Astrocyte (in vitro differentiated cells and primary cell): ENCODE results near the gene ZC3H12C. TPM values are rescaled to one million over a fixed set of nuclear protein-coding genes. Genes with fewer than 3 reads are reported as not detected.

Source experiments
- DNase-seq: peaks from one replicate; pipeline ENCODE4 v3.0.0-alpha.2; 2010; ENCODE audit warnings: low read depth
- FAIRE-seq: peaks from 2 replicates; lab custom pipeline; 2011; peaks lifted over from hg19 to GRCh38; lab: Jason Lieb, UNC
- H2AFZ ChIP-seq: 2 replicates; pipeline ENCODE4 v1.6.0; 2012; ENCODE audit warnings: low read depth, low read length, inconsistent platforms
- H3K27ac ChIP-seq: 2 replicates; pipeline ENCODE4 v1.5.1; 2011; ENCODE audit warnings: low read depth, low read length, inconsistent platforms
- H3K27me3 ChIP-seq: 2 replicates; pipeline ENCODE4 v1.6.0; 2011; ENCODE audit warnings: low read length, inconsistent platforms; ENCODE audit not compliant: insufficient read depth
- H3K36me3 ChIP-seq: 2 replicates; pipeline ENCODE4 v1.5.1; 2011; ENCODE audit warnings: low read length, inconsistent platforms; ENCODE audit not compliant: insufficient read depth
- H3K4me1 ChIP-seq: 2 replicates; pipeline ENCODE4 v1.5.1; 2011; ENCODE audit warnings: low read length, inconsistent platforms; ENCODE audit not compliant: insufficient read depth
- H3K4me2 ChIP-seq: 2 replicates; pipeline ENCODE4 v1.6.0; 2012; ENCODE audit warnings: low read length, inconsistent platforms
- H3K4me3 ChIP-seq: 2 replicates; pipeline ENCODE4 v1.5.1; 2011; ENCODE audit warnings: low read depth, mild to moderate bottlenecking, low read length, inconsistent platforms; ENCODE audit not compliant: insufficient read depth
- H3K79me2 ChIP-seq: 2 replicates; pipeline ENCODE4 v1.6.0; 2012; ENCODE audit warnings: mild to moderate bottlenecking, low read length, inconsistent platforms; ENCODE audit not compliant: insufficient read depth
- H3K9ac ChIP-seq: 2 replicates; pipeline ENCODE4 v1.6.0; 2012; ENCODE audit warnings: mild to moderate bottlenecking, low read length, inconsistent platforms
- H3K9me3 ChIP-seq: 2 replicates; pipeline ENCODE4 v1.5.1; 2012; ENCODE audit warnings: low read depth, mild to moderate bottlenecking, low read length, inconsistent platforms; ENCODE audit not compliant: insufficient read depth
- H4K20me1 ChIP-seq: 2 replicates; pipeline ENCODE4 v1.6.0; 2012; ENCODE audit warnings: low read length, inconsistent platforms; ENCODE audit not compliant: insufficient read depth
- H3K27ac Mint-ChIP-seq: one replicate; pipeline ENCODE4 v1.8.0; 2021; ENCODE audit warnings: mild to moderate bottlenecking, mixed read lengths; ENCODE audit not compliant: unreplicated experiment
- H3K27me3 Mint-ChIP-seq: one replicate; pipeline ENCODE4 v1.8.0; 2021; ENCODE audit warnings: low read depth, mixed read lengths; ENCODE audit not compliant: unreplicated experiment
- H3K36me3 Mint-ChIP-seq: one replicate; pipeline ENCODE4 v1.8.0; 2021; ENCODE audit warnings: low read depth, mixed read lengths; ENCODE audit not compliant: unreplicated experiment
- H3K4me1 Mint-ChIP-seq: one replicate; pipeline ENCODE4 v1.8.0; 2021; ENCODE audit warnings: low read depth, mixed read lengths; ENCODE audit not compliant: unreplicated experiment
- H3K4me3 Mint-ChIP-seq: one replicate; pipeline ENCODE4 v1.8.0; 2021; ENCODE audit warnings: mild to moderate bottlenecking, moderate library complexity, mixed read lengths; ENCODE audit not compliant: unreplicated experiment
- H3K9me3 Mint-ChIP-seq: one replicate; pipeline ENCODE4 v1.8.0; 2021; ENCODE audit warnings: mild to moderate bottlenecking, mixed read lengths; ENCODE audit not compliant: unreplicated experiment
- EZH2 ChIP-seq: IDR thresholded peaks from 2 replicates; pipeline ENCODE4 v1.6.1; 2012; ENCODE audit warnings: mild to moderate bottlenecking, low read length, inconsistent platforms; ENCODE audit not compliant: insufficient read depth
- total RNA-seq: library from RNA; stranded (reverse); gene quantifications from 2 replicates; pipeline ENCODE4 v1.2.1, GENCODE V29; 2021
- TF ChIP-seq, protein P1 (sequence below): IDR thresholded peaks from 2 replicates; pipeline ENCODE4 v1.5.1; 2011; ENCODE audit warnings: low read depth, mild to moderate bottlenecking, inconsistent platforms, low read length, moderate library complexity; ENCODE audit not compliant: insufficient read depth

The ZC3H12C gene
- total RNA-seq, 1 donor from 2014 or later = 12.0 TPM

DNA sequence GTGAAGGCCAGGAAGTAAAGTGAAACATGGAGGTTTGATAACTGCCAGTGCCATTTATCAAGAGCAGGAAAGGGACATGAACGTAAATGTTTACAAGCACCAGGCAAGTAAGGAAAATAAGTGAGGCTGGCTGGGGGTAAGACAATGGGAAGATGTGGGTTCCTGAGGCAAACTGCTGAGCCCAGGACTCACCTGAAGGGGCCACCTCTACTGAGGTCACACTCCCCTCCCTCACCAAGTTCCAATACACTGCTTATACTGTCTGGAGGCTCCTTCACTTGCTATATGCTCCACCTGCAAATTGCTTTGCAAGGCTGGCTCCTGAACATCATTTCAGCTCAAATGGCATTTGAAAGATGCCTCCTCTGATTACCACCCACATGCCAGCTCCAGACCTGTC lies 10.3 kb upstream of the ZC3H12C start:
- Histone ChIP-seq H3K9me3 (peaks cover 3% of the 10 kb centered on the region), H3K4me3 (no peak overlapping the region), H3K36me3 (no peaks in the 10 kb centered on the region), H3K4me1 (no peaks in the 10 kb centered on the region), H3K79me2 (no peaks in the 10 kb centered on the region), H3K9ac (no peak overlapping the region), H2AFZ (no peak overlapping the region), H3K27ac (no peak overlapping the region), H3K27me3 (no peaks in the 10 kb centered on the region), H3K4me2 (no peak overlapping the region), H4K20me1 (no peaks in the 10 kb centered on the region)
- DNase-seq = no peak
- Mint-ChIP-seq H3K36me3 (no peaks in the 10 kb centered on the region), H3K9me3 (no peaks in the 10 kb centered on the region), H3K4me3 (no peak overlapping the region), H3K27me3 (no peaks in the 10 kb centered on the region), H3K4me1 (peaks cover 9% of the 10 kb centered on the region), H3K27ac (no peak overlapping the region)
- TF ChIP-seq, protein P1, sequence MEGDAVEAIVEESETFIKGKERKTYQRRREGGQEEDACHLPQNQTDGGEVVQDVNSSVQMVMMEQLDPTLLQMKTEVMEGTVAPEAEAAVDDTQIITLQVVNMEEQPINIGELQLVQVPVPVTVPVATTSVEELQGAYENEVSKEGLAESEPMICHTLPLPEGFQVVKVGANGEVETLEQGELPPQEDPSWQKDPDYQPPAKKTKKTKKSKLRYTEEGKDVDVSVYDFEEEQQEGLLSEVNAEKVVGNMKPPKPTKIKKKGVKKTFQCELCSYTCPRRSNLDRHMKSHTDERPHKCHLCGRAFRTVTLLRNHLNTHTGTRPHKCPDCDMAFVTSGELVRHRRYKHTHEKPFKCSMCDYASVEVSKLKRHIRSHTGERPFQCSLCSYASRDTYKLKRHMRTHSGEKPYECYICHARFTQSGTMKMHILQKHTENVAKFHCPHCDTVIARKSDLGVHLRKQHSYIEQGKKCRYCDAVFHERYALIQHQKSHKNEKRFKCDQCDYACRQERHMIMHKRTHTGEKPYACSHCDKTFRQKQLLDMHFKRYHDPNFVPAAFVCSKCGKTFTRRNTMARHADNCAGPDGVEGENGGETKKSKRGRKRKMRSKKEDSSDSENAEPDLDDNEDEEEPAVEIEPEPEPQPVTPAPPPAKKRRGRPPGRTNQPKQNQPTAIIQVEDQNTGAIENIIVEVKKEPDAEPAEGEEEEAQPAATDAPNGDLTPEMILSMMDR = no peak
- no peak for TF ChIP-seq EZH2
- FAIRE-seq = no peak

DNA sequence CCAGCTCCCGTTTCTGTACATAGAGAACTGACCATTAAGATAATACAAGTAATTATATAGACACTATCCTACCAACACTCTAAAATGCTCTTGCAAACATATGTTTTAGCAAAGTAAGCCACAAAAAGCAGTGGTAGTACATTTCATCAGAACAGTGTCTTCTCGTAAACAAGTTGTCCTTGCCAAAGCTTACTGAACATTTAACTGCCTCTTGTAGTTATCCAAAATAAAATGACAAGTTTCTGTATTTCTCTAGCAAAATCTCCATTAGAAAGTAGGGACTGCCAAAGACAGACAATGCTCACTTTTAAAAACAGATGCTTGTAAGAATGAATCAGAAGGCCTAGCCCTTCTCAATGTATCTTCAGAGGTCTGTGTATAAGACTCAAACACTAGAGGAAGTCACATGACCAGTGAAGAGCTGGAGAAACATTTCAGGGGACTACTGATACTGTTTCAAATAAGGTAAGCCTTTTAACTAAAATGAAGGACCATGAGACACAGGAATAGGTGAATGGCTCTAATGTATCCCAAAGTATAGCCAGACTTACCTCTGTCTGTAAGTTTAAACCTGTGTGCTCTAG lies 7.8 kb upstream of the ZC3H12C start:
- Mint-ChIP-seq H3K36me3 (no peaks in the 10 kb centered on the region), H3K4me1 (peaks cover 12% of the 10 kb centered on the region), H3K27me3 (no peaks in the 10 kb centered on the region), H3K4me3 (no peak overlapping the region), H3K27ac (no peak overlapping the region), H3K9me3 (no peaks in the 10 kb centered on the region)
- Histone ChIP-seq H3K27ac (no peak overlapping the region), H3K36me3 (no peaks in the 10 kb centered on the region), H3K4me1 (no peaks in the 10 kb centered on the region), H3K27me3 (no peaks in the 10 kb centered on the region), H3K4me3 (no peak overlapping the region), H3K9me3 (no peaks in the 10 kb centered on the region), H3K9ac (no peak overlapping the region), H3K4me2 (no peak overlapping the region), H3K79me2 (no peaks in the 10 kb centered on the region), H4K20me1 (no peaks in the 10 kb centered on the region), H2AFZ (no peak overlapping the region)
- TF ChIP-seq, protein P1 = no peak
- TF ChIP-seq EZH2 = no peak
- no peak for DNase-seq
- FAIRE-seq = no peak

DNA sequence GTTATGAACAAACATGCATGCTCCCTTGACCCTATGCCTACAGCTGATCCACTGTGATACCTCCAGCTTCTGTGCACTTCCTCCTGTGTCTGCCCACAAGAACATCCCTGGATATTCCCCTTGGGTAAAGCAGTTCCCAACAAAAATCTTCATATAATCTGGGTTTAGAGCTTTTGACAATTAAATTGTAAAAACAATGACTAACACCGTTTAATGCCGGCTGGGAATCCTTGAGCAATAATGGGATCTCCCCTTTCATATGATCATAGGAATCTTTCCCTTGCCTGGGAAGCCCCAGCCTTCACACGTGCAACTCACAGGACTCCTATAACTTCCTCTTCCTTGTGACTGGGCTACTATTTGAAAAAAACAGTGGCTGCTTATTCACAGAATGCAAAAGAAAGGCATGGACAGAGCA lies 6.3 kb upstream of the ZC3H12C start:
- Mint-ChIP-seq H3K9me3 (no peaks in the 10 kb centered on the region), H3K4me3 (no peak overlapping the region), H3K36me3 (no peaks in the 10 kb centered on the region), H3K27ac (no peak overlapping the region), H3K27me3 (peaks cover 2% of the 10 kb centered on the region), H3K4me1 (peaks cover 12% of the 10 kb centered on the region)
- no peak for TF ChIP-seq EZH2
- TF ChIP-seq, protein P1 = no peak
- Histone ChIP-seq H3K27ac (no peak overlapping the region), H3K36me3 (no peaks in the 10 kb centered on the region), H3K9ac (no peak overlapping the region), H3K9me3 (no peaks in the 10 kb centered on the region), H4K20me1 (no peaks in the 10 kb centered on the region), H3K79me2 (no peaks in the 10 kb centered on the region), H3K4me2 (no peak overlapping the region), H2AFZ (no peak overlapping the region), H3K4me1 (no peaks in the 10 kb centered on the region), H3K27me3 (no peaks in the 10 kb centered on the region), H3K4me3 (no peak overlapping the region)
- FAIRE-seq (no peak), DNase-seq (no peak)
